GM12873 (cell line): ENCODE measurements around the gene XPNPEP1.

ENCODE experiments used
- TF ChIP-seq, protein P1 (sequence below): IDR thresholded peaks from 2 replicates; pipeline ENCODE4 v1.5.1; 2012; ENCODE audit warnings: low read depth, mild to moderate bottlenecking, moderate library complexity, low read length, control low read depth; ENCODE audit not compliant: insufficient read depth; ENCODE audit errors: missing control alignments

Gene XPNPEP1

DNA sequence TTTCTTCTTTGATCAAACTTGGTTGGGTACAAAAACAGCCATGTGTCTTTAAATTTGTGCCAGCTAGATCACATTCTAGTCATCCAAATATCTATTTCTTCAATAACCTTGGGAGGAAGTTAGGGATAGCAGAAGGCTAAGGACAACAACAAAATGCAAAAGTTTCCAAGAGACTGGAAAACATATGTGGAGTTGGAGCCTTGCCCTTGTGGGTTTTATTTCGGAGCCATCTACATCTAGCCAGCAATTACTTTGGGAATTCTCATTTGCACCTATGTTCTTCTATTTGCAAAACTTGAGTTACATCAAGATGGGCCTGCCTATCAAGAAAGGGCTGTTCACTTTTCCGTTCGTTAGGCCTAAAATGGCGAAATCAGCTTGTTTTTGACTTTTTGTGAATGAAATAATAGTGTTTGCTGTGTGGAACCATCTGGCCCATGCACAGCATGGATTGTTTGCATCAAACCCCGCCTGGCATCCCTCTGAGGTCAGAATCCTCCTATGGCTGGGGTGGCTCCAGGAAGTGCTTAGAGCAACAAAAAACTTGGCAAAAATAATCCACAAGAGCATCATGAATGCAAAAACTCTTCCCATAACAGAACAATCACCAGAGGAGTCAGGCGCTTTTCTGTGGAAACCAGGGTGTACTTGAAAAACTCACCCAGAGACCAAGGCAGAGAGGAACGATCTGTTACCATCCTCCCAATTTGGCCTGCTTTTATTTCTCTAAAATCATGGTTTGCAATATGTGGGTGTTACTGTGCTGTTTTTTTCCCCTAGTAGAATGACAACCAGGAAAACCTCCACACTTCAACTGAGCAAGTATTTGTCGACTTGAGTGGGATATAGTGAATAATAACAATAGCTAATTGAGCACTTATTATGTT is 36.2 kb upstream of the XPNPEP1 start:
- TF ChIP-seq, protein P1, sequence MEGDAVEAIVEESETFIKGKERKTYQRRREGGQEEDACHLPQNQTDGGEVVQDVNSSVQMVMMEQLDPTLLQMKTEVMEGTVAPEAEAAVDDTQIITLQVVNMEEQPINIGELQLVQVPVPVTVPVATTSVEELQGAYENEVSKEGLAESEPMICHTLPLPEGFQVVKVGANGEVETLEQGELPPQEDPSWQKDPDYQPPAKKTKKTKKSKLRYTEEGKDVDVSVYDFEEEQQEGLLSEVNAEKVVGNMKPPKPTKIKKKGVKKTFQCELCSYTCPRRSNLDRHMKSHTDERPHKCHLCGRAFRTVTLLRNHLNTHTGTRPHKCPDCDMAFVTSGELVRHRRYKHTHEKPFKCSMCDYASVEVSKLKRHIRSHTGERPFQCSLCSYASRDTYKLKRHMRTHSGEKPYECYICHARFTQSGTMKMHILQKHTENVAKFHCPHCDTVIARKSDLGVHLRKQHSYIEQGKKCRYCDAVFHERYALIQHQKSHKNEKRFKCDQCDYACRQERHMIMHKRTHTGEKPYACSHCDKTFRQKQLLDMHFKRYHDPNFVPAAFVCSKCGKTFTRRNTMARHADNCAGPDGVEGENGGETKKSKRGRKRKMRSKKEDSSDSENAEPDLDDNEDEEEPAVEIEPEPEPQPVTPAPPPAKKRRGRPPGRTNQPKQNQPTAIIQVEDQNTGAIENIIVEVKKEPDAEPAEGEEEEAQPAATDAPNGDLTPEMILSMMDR = no peak

DNA sequence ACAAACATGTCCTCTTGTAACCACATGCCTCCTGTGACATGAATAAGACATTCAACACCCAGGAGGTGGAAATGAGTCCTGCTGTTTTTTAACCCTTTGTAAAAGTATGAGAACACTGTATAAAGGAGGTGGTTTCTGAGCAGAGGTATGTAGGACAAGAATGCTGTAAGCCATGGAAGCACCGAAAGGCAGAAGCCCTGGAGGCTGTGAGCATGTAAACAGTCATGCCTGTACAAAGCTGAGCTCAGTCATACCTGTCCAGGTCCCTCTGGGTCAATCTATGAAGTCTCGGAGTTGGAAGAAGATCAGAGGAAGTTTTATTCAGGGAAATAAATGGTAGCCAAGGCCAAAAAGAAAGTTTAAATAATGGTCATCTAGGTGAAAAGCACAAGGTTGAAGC is 34.7 kb upstream of the XPNPEP1 start:
- TF ChIP-seq, protein P1 = no peak

DNA sequence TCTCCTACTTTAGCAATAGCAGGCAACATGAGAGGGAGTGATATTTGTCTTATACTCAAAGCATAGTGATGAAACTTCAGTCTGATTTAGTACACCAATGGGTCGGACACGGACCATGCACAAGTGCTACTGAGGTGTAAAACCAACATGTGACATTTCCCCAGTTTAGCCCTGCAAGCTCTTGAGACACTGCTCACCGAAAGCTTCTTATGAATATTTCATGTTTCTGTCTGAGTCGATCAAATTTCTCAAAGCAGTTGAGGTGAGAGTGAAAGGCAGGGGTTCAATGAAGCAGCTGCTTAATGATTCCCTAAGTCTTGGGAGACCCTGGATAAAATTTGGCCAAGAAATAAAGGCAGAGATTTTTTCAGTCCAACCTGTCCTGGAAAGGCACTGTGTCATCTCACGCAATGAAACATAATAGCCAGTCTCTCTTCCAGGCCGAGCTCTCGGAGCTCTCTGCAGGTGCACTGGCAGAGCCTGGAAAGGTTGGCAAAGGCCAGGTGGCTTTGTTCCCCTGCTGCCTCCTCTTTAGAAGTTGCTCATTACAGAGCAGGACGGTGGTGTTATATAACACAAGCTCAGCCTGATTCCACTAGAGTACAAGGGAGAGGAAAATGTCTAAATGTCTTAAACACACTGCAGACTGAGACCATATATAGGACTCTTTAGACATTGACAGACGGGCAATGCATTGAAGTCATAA is 33.9 kb upstream of the XPNPEP1 start:
- TF ChIP-seq, protein P1 = no peak

DNA sequence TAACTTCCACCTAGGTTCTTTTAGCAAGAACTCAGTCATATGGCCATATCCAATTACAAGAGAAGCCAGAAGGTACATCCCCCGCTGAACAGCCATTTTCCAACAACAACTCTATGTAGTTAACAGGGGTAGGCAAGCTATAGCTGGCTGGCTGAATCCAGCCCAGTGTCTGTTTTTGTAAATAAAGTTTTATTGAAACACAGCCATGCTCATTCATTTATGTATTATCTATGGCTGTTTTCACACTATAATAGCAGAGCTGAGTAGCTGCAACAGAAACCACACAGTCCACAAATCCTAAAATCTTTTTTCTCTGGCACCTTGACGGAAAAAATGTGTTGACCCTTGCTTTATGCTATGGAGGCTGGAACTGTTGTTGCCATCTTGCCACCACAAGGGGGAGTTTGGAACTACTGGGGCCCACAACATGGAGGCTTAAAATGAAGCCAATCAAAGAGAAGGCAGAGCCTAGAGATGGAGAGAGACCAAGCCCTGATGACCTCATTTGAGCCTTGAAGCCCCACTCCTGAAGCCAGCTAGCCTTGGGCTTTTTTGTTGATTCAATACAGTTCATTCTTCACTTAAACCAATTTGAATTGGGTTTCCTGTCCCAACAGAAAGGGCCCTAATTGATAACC is 33.3 kb upstream of the XPNPEP1 start:
- TF ChIP-seq, protein P1 = peak; percentile 87

DNA sequence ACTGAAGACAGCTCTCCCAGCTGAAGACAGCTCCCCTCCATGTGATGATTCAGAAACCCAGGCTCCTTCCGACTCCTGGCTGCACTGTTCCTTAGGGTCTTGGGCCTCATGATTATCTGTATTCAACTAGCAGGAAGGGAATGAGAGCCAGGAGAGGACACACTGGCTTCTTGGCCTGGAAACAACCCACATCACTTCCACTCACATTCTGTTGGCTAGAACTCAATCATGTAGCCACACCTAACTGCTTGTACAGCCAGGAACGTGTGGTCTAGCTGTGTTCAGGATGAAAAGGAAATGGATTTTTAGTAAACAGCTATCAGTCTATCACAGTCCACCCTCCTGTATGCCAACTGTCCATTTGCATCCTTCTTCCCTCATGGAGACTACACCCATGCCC is 30.5 kb upstream of the XPNPEP1 start:
- TF ChIP-seq, protein P1 = no peak

DNA sequence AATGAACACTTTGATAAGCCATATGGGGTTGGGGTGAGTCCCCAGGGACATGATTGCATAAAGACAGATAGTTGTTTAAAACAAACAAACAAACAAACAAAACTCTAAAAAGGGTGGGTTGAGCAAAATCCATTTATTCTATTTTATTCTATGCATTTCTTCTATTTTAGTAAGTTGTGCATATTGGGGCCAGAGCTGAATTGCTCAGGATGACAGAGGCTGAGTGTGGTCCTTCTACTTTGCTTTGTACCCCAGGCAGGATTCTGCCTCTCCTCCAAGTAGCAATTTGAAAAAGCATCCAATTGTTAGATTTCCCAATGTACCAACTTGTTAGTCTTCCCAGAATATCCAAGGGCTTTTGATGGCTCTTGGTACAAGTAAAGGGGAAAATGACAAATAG is 29.2 kb upstream of the XPNPEP1 start:
- TF ChIP-seq, protein P1 = no peak
